ENCODE measurements around the gene KNTC1.
A peak's percentile ranks its signal among the peaks of the same experiment; 100 is the strongest.
"Not testable (repeated sequence)": the region's sequence is repeated elsewhere in the genome, so short reads cannot be mapped to it uniquely, and the experiment has no call there.

Gene KNTC1

GRCh38 chr12:122526683-122527477 is at the start of gene KNTC1, which contains the start of gene RSRC2:
Gene KNTC1, plus strand, starts transcription at chr12:122527249. Its CDS starts 2,815 bp downstream, at chr12:122530064.
Gene RSRC2, minus strand, starts transcription at chr12:122526936. Its CDS starts 83 bp downstream, at chr12:122526853.
- H3K4me3 ChIP-seq (ENCODE audit: low read length) = peak within 1 kb of the TSS; percentile 97
- no peaks in the 10 kb centered on the region for H3K27me3 ChIP-seq (ENCODE audit: low read depth, low read length)
- H3K36me3 ChIP-seq (replicated peaks; ENCODE audit: low read depth, low read length) = peaks cover 65% of the 10 kb centered on the region
- peaks cover 89% of the 10 kb centered on the region for H3K79me2 ChIP-seq (ENCODE audit: low read length)
- peak within 1 kb of the TSS; percentile 83 for H3K4me2 ChIP-seq (ENCODE audit: low read length)
- H3K27ac ChIP-seq (ENCODE audit: low read length) = peak within 1 kb of the TSS; percentile 92
- TF ChIP-seq EZH2phosphoT487 (IDR thresholded peaks at IDR 0.05; ENCODE audit: low read depth) = no peak
- peaks cover 36% of the 10 kb centered on the region for H4K20me1 ChIP-seq (ENCODE audit: insufficient read depth, low read length)
- H3K9ac ChIP-seq (ENCODE audit: low read length) = peak within 1 kb of the TSS; percentile 100
- H2AFZ ChIP-seq (ENCODE audit: low read depth, low read length) = no peak within 1 kb of the TSS
- no peaks in the 10 kb centered on the region; the same call in 1 of the 2 replicates for H3K9me3 ChIP-seq (ENCODE audit: insufficient read depth, low read length)
- peaks cover 56% of the 10 kb centered on the region for H3K4me1 ChIP-seq (ENCODE audit: low read length)

- no peak overlapping the region for H2AFZ ChIP-seq (ENCODE audit: low read depth, low read length)
- 0 out of 2 replicates have a peak, but pooled peaks cover 5% of the 10 kb centered on the region for H4K20me1 ChIP-seq (ENCODE audit: insufficient read depth, low read length)
- no peaks in the 10 kb centered on the region for H3K9me3 ChIP-seq (ENCODE audit: insufficient read depth, low read length)
- no peak overlapping the region for H3K4me2 ChIP-seq (ENCODE audit: low read length)
- TF ChIP-seq CTCF (IDR thresholded peaks at IDR 0.05; ENCODE audit: low read depth, low read length) = no peak
- TF ChIP-seq EZH2phosphoT487 (IDR thresholded peaks at IDR 0.05; ENCODE audit: low read depth) = no peak
- H3K36me3 ChIP-seq (replicated peaks; ENCODE audit: low read depth, low read length) = peaks cover 62% of the 10 kb centered on the region
- no peak overlapping the region for H3K9ac ChIP-seq (ENCODE audit: low read length)
- H3K4me3 ChIP-seq (ENCODE audit: low read length) = no peak overlapping the region
- no peaks in the 10 kb centered on the region for H3K79me2 ChIP-seq (ENCODE audit: low read length)
- no peaks in the 10 kb centered on the region; the same call in 1 of the 2 replicates for H3K4me1 ChIP-seq (ENCODE audit: low read length)
- no peaks in the 10 kb centered on the region for H3K27me3 ChIP-seq (ENCODE audit: low read depth, low read length)
- no peak overlapping the region for H3K27ac ChIP-seq (ENCODE audit: low read length)
Measured at GRCh38 chr12:122480753-122481152, 46.3 kb upstream of the KNTC1 start.

GRCh38 chr12:122481861-122482260 is 45.2 kb upstream of the KNTC1 start:
- no peak overlapping the region for H3K4me2 ChIP-seq (ENCODE audit: low read length)
- no peaks in the 10 kb centered on the region for H3K4me1 ChIP-seq (ENCODE audit: low read length)
- H3K4me3 ChIP-seq (ENCODE audit: low read length) = no peak overlapping the region
- no peaks in the 10 kb centered on the region for H3K79me2 ChIP-seq (ENCODE audit: low read length)
- no peaks in the 10 kb centered on the region for H3K27me3 ChIP-seq (ENCODE audit: low read depth, low read length)
- peaks cover 60% of the 10 kb centered on the region for H3K36me3 ChIP-seq (replicated peaks; ENCODE audit: low read depth, low read length)
- H4K20me1 ChIP-seq (ENCODE audit: insufficient read depth, low read length) = no peaks in the 10 kb centered on the region
- H3K9me3 ChIP-seq (ENCODE audit: insufficient read depth, low read length) = no peaks in the 10 kb centered on the region
- TF ChIP-seq CTCF (IDR thresholded peaks at IDR 0.05; ENCODE audit: low read depth, low read length) (no peak), EZH2phosphoT487 (IDR thresholded peaks at IDR 0.05; ENCODE audit: low read depth) (no peak)
- H3K9ac ChIP-seq (ENCODE audit: low read length) = no peak overlapping the region
- no peak overlapping the region for H3K27ac ChIP-seq (ENCODE audit: low read length)
- no peak overlapping the region for H2AFZ ChIP-seq (ENCODE audit: low read depth, low read length)

- no peaks in the 10 kb centered on the region for H3K4me1 ChIP-seq (ENCODE audit: low read length)
- no peak overlapping the region for H3K9ac ChIP-seq (ENCODE audit: low read length)
- H3K79me2 ChIP-seq (ENCODE audit: low read length) = no peaks in the 10 kb centered on the region
- no peak for TF ChIP-seq CTCF (IDR thresholded peaks at IDR 0.05; ENCODE audit: low read depth, low read length)
- TF ChIP-seq EZH2phosphoT487 (IDR thresholded peaks at IDR 0.05; ENCODE audit: low read depth) = no peak
- H3K9me3 ChIP-seq (ENCODE audit: insufficient read depth, low read length) = no peaks in the 10 kb centered on the region
- no peak overlapping the region for H3K27ac ChIP-seq (ENCODE audit: low read length)
- H3K4me2 ChIP-seq (ENCODE audit: low read length) = no peak overlapping the region
- no peak overlapping the region for H2AFZ ChIP-seq (ENCODE audit: low read depth, low read length)
- H3K36me3 ChIP-seq (replicated peaks; ENCODE audit: low read depth, low read length) = peaks cover 59% of the 10 kb centered on the region
- no peak overlapping the region for H3K4me3 ChIP-seq (ENCODE audit: low read length)
- H3K27me3 ChIP-seq (ENCODE audit: low read depth, low read length) = no peaks in the 10 kb centered on the region
- peaks cover 2% of the 10 kb centered on the region; the same call in 1 of the 2 replicates for H4K20me1 ChIP-seq (ENCODE audit: insufficient read depth, low read length)
Measured at GRCh38 chr12:122483969-122484368, 43.1 kb upstream of the KNTC1 start.

- not testable (repeated sequence) for H3K27me3 ChIP-seq (ENCODE audit: low read depth, low read length); H3K4me2 ChIP-seq (ENCODE audit: low read length); H3K4me1 ChIP-seq (ENCODE audit: low read length); H2AFZ ChIP-seq (ENCODE audit: low read depth, low read length); H4K20me1 ChIP-seq (ENCODE audit: insufficient read depth, low read length); H3K27ac ChIP-seq (ENCODE audit: low read length); H3K4me3 ChIP-seq (ENCODE audit: low read length); H3K9me3 ChIP-seq (ENCODE audit: insufficient read depth, low read length); H3K9ac ChIP-seq (ENCODE audit: low read length); H3K79me2 ChIP-seq (ENCODE audit: low read length)
- H3K36me3 ChIP-seq (replicated peaks; ENCODE audit: low read depth, low read length) = peaks cover 64% of the 10 kb centered on the region
Measured at GRCh38 chr12:122484385-122484784, 42.7 kb upstream of the KNTC1 start.

- H3K27ac ChIP-seq (ENCODE audit: low read length); H3K27me3 ChIP-seq (ENCODE audit: low read depth, low read length); H3K9ac ChIP-seq (ENCODE audit: low read length); H3K9me3 ChIP-seq (ENCODE audit: insufficient read depth, low read length); H3K4me2 ChIP-seq (ENCODE audit: low read length); H2AFZ ChIP-seq (ENCODE audit: low read depth, low read length); H3K4me3 ChIP-seq (ENCODE audit: low read length); H3K79me2 ChIP-seq (ENCODE audit: low read length); H4K20me1 ChIP-seq (ENCODE audit: insufficient read depth, low read length); H3K4me1 ChIP-seq (ENCODE audit: low read length): not testable (repeated sequence)
- peaks cover 64% of the 10 kb centered on the region for H3K36me3 ChIP-seq (replicated peaks; ENCODE audit: low read depth, low read length)
Measured at GRCh38 chr12:122486360-122486759, 40.7 kb upstream of the KNTC1 start.
